Jurkat, Clone E6-1 (cell line): ENCODE data around the gene ACCS.

ENCODE experiments used
- DNase-seq: peaks from one replicate; pipeline ENCODE4 v3.0.0-alpha.2; 2011; ENCODE audit warnings: low read depth, low spot score
- H3K4me3 ChIP-seq: 2 replicates; pipeline ENCODE4 v1.5.1; 2011; ENCODE audit warnings: mild to moderate bottlenecking, low read length, control low read depth, moderate library complexity

ACCS gene

DNA sequence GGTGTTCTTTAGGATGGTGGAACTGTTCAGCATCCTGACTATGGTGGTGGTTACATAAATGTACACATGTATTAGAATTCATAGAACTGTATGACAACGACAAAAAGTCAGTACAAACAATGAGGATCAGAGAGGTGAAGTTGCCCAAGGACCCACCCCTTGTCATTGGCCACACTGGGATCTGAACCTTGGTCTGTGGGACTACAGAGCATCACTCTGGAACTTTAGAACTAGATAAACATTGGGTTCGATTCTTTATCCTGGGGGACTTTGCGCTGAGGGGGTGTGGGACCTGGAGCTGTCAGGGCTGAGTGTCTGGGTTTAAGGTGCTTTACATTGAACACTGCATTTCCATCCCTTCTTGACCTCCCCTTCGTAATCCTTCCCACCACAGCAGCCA, 16.6 kb downstream of the ACCS start:
- no peak for DNase-seq
- no peak overlapping the region for H3K4me3 ChIP-seq

DNA sequence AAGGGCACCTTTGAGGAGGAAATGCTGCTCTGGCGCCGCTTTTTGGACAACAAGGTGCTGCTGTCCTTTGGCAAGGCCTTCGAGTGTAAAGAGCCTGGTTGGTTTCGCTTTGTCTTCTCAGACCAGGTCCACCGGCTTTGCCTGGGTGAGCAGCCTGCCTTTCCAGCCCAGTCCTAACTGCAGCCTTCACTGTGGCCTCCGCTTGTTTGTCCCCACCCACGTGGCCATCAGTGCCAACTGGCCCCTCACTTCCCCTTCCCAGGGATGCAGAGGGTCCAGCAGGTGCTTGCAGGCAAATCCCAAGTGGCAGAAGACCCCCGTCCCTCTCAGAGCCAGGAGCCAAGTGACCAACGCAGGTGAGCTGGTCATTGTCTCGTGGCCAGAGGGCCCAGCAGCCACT, 17.4 kb downstream of the ACCS start:
- no peak overlapping the region for H3K4me3 ChIP-seq
- DNase-seq, result no peak

DNA sequence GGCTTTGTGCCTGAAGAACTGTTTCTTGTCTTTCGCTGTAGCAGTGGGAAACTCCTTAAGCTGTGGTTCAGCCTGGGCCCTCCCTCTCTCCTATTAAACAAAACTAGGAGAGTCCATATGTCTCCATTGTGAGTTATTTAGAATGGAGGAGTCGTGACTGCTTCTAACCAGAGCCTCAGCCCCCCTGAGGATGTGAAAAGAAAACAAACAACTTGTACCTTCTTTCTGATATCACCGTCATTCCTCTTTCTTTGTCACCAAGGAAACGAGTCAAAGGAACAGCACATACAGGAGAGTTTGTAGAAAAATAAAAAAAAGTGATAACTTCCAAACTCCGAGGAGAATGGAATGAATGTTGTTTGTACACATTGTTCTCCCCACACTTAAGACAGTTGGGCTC, 17.8 kb downstream of the ACCS start:
- no peak overlapping the region for H3K4me3 ChIP-seq
- no peak for DNase-seq

DNA sequence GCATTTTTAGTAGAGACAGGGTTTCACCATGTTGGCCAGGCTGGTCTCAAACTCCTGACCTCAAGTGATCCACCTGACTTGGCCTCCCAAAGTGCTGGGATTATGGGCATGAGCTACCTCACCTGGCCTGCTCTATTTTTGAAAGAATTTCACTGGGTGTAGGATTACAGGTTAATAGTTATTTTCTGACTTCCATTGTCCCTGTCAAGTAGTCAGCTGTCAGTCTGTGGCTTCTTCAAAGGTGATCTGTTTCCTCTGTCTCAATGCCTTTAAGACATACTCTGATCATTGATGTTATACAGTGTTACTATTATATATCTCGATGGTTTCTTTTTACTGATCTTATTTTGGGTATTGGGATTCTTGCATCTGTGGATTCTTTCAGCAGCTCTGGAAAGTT, 19.3 kb downstream of the ACCS start:
- DNase-seq, result no peak
- no peak overlapping the region for H3K4me3 ChIP-seq

DNA sequence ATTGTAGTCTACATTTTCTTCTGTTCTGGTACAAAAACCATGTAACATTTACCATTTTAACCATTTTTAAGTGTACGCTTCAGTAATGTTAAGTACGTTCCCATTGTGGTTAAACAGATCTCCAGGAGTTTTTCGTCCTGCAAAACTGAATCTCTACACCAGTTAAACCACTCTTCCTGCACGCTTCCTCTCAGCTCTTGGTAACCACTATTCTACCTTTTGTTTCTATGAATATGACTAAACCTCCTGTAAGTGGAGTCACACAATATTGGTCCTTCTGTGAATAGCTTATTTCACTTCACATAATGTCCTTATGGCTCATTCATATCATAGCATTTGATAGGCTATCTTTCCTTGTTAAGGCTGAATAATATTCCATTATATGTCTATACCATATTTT, 22.3 kb downstream of the ACCS start:
- no peak overlapping the region for H3K4me3 ChIP-seq
- peak; percentile 65 for DNase-seq

DNA sequence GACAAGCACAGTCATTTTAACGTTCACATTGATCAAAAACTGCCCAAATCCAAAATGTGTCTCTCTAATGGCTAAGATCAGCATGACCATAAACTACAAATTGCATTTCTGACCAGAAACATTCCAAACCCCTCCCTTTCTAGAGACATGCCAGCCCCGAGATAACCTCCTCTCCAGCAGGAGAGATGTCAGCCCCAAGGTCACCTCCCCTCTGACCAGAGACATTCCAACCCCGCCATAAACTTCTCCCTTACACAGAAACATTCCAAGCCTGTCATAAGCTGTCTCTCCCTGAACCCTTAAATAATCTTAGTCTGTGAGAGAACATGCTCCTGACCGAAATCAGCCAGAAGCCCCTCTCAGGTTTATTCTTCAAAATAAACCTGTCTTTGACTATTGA, 22.8 kb downstream of the ACCS start:
- no peak for DNase-seq
- H3K4me3 ChIP-seq, result no peak overlapping the region

DNA sequence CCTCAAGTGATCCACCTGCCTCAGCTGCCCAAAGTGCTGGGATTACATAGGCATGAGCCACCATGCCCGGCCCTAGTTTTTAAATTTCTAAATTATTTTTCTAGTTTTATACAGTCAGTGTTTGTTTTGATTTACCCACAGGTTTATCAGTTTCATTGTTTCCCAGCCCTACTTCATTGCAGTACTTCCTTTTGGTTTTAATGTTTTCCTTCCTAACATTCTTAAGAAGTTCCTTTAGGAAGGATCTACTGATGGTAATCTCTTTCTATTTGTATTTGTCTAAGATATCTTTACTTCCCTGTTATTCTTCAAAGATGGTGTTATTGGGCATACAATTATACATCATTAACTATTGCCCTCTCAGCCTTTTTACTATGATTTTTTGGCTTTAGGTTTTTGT, 24.5 kb downstream of the ACCS start:
- no peak for DNase-seq
- H3K4me3 ChIP-seq, result no peak overlapping the region

DNA sequence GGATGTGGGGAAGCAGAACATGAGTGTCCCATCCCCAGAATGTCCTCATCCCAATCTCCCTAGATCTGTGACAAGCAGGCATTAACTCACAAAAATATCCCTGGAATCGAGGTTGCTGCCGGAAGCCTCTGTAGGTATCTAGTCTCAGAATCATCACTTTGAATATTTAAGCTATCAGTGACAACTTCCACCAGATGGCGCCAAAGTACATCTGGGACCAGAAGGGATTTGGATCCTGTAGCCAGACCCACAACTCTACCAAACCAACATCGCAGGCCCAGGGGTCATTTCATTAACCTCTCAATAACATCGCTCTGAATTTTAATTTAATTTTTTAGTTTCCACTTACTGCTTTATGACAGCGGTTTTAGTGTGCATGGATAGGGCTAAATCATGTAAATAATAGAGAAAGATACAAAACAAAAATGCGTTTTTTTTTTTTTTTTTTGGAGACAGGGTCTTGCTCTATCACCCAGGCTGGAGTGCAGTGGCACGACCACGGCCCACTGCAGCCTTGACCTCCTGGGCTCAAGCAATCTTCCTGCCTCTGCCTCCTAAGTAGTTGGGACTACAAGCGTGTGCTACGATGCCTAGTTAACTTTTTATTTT, 28.3 kb downstream of the ACCS start:
- no peak overlapping the region for H3K4me3 ChIP-seq
- peak; percentile 80 for DNase-seq

DNA sequence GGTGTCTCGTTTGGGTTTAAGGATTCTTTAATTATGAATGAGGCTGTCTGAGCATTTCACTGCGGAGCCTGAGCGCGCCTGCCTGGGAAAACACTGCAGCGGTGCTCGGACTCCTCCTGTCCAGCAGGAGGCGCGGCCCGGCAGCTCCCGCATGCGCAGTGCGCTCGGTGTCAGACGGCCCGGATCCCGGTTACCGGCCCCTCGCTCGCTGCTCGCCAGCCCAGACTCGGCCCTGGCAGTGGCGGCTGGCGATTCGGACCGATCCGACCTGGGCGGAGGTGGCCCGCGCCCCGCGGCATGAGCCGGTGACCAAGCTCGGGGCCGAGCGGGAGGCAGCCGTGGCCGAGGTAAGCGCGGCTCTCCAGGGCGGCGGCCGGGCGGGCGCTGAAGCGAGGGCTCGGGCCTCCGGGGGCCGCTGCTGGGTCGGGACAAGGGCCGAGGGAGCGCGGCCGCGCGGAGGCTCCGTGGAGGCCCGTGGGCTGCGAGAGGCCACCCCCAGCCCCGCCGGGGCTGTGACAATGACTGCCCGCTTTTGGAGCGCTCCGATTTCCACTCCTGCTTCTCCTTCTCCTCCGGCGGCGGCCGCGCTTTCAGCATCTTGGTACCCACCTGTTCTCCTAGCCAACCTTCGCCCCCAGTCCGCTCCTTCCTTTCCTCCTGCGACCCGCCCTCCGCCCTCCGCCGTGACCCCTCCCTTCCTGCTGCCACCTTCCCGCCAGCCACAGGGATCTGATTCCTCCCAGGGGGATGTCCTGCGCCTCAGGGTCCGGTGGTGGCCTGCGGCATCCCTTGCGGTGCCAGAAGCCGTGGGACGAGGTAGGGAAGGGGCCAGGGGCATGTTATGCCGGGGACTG, 29.7 kb downstream of the ACCS start, which contains the start of gene EXT2:
Gene EXT2, plus strand, starts transcription at position 173 of the 854 bp plus-strand sequence. CDS start 12,035 bp downstream, outside the sequence.
- peak within 1 kb of the TSS; percentile 74 for H3K4me3 ChIP-seq
- DNase-seq, result peak; percentile 55

DNA sequence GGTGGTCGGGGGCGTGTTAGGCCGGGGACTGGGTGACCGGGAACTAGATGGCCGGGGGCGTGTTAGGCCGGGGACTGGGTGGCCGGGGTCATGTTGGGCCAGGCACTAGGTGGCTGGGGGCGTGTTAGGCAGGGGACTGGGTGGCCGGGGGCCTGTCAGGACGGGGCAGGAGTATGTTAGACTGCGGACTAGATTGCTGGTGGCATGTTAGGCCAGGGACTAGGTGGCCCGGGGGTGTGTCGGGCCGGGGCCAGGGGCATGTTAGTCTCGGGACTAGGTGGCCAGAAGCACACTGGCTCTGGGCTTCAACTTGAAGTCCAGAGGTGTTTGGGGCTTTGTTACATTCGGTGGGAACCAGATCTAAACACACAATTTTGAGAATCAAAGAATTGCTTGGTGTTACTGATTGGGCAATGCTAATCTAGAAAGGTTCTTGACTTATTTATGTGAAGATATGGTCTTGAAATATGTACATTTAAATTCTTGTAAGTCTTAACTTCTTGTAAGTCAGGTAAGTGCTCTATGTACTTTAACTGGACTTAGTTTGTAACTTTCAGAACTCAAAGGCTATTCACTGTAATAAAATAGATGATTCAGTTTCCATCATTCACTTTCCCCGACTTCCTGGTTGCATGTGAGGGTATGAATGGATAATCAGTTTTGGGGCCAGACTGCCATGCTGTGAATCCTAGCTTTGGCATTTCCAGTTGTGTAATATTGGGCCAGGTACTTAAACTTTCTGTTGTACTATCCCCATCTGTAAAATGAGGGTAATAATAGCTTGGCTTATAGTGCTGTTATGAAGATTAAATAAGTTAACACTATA, 30.5 kb downstream of the ACCS start:
- DNase-seq, result no peak
- peak overlapping the region; percentile 74 for H3K4me3 ChIP-seq

DNA sequence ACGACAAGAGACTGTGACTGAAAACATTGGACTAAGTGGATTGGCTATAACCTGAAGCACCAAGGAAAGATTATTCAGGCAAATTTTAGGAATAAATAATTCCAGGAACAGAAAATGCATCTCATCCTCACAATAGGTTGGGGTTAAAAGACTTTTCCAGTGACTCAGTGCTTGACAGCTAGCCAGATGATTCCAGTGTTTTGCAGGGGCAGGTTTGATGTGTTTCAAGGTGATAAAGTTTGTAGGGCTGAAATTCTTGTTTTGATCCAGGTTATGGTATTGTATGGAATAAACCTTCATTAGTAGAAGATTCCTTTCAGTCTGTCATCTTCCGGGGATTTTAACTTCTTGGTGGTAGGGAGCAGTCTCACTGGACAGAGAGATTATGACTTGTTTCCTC, 31.8 kb downstream of the ACCS start:
- H3K4me3 ChIP-seq, result no peak overlapping the region
- no peak for DNase-seq

DNA sequence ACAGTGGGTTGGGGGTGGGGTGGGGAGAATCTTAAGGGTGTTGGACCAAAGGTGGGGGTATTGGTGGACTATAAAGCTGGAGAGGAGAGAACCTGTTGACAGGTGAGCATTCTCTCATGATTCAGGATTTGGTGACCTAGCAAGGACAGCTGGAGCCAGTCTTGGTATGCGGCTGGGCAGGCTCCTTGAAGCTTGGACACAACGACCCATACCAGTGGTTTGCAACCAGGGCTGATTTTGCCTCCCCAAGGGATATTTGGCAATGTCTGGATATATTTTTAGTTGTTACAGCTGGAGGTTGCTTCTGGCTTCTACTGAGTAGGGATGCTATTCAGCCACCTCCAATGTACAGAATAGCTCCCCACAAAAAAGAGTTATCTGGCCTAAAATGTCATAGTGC, 35.0 kb downstream of the ACCS start:
- no peak for DNase-seq
- no peak overlapping the region for H3K4me3 ChIP-seq

DNA sequence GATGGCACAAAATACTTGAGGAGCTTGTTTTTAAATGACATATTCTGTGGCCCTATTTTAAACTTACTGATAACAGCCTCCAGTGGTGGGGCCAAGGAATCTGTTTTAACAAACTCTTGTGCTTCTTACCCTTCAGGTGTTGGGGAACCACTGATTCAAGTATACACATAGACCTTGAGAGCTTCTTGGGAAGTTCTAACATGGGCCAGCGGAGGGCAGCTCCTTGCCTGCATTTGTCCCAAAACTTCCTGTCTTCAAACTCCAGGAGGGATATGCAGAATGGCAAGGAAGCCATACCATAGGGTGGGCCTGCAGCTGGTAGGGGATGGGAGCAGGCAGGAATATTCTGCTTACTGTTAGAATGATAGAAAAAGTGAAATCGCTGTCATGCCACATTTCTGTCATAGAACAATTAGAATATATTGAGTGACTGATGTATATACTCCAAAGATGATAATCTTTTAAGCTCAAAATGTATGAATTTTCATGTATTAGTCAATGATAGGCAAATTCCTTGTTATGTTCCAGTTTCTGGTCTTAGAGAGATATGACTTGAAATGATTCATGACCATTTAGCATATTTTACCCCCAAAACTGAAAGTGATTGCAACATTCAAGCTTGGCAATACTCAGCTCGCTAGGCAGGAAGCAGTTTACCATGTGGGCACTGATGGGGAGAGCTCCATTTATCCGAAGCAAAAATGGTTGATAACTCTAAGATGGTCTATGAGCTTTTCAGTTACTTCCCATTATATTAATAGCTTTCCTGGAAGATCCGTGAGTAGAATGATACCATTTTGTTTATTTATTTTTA, 38.6 kb downstream of the ACCS start:
- DNase-seq, result no peak

DNA sequence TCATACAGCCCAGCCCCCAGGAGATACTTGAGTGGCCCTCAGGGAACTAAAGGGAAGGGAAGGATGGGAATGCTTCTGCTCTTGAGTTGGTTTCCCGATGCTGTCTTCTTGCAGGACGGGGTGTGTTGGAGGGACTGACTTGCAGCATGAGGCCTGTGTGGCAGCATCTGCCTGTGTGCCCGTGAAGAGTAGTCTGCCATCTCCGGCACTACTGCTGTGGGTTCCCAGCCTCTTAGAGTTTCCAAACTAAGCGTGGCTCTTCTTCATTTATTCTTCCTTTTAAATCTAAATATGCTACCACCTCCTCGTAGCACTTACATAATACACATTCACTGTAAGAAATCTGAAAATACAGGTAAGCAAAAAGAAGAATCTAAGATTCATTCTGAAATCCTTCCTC, 42.2 kb downstream of the ACCS start:
- DNase-seq, result no peak
- no peak overlapping the region for H3K4me3 ChIP-seq

More for the DNA sequence above, 38.6 kb downstream of the ACCS start:
- H3K4me3 ChIP-seq, result no peak overlapping the region

DNA sequence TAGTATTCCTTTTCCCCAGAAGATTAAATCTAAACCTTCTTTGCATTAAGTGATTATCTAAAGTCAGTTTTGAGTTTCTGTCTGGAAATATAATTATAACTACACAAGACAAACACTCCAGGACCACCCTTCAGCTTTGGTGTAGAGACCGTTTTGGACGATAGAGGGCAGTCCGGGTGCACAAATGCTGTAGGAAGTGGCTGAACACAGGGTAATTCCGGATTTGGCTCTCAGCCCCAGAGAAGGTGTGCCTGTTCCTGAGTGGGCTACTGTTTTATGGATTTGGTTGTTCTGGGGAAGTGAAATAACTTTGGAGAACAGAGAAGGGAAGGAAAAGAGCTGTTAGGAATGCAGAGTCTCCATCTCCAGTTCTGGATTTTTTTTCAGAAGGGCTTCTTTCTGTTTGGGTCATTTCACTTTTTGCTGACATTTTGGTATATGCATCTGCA, 44.2 kb downstream of the ACCS start:
- peak; percentile 57 for DNase-seq
- no peak overlapping the region for H3K4me3 ChIP-seq

DNA sequence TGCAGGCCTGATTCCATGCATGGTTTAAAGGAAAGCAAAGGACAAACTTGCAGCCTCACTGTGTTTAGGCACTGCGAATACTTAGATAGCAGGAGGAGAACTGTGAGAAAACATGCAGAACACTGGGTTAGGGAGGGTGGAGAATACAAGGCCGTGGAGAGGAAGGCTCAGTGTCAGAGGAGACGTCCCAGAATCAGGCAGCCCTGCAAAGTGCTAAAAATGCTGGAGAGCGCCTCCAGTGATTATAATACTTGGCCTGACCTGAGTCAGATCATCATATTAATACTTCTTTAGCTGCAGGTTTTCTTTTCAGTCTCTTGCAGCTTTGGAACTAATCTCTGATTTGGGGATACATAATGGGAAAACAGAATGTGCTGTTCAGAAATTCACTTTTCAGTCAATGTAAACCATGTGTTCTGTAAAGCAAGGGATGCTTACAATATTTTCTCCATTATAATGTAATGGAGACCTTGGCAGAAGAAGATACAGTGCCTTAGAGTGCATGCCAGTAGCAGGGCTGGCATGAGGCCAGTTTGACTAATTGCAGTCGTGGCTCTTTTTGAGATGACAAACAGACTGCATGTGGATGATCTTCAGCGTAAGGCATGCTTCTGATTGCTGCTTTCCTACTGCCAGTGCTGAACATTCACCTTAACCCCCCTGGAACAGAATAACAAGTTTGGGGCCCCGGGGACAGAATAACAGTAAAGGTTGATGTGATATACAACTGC, 46.2 kb downstream of the ACCS start:
- no peak for DNase-seq
- H3K4me3 ChIP-seq, result no peak overlapping the region

DNA sequence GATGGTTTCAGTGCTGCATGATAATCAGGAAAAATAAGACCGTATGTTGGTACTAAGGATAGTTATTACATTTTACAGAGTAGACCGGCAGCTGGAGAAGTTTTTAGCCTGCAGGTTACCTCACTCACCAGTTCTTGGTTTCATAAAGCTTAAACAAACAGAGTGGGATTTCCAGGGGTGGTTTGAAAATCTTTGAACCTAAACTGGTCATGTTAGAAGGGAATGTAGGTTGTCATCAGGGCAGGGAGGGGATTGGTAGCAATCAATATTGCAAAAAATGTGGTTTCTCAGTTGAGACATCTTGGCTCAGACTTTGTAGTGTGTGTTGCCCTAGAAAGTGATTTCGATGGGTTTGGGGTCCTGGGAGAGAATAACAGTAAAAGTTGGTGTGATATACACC, 46.9 kb downstream of the ACCS start:
- DNase-seq, result no peak
- no peak overlapping the region for H3K4me3 ChIP-seq

DNA sequence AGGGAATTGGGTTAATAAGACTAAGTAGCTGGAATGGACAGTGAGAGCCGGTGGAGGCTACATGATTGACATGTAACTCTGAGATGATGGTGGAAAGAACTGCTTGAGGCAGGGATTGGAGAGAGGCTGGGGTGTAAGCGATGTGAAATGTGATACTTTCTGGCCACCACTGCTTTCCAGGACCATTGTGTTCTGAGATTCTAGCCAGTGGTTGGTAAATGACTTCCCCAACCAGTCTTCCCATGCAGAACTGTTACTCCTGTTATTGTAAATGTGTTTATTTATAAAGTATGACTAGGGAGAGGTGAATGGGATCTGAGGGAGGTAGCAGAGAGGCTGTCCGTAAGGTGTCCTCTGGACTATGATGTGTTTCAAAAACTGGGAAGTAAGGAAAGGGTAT, 47.5 kb downstream of the ACCS start:
- H3K4me3 ChIP-seq, result no peak overlapping the region
- no peak for DNase-seq
